NK-92 (cell line): ENCODE data around the gene ERGIC2.
"Not testable (repeated sequence)": the region's sequence is repeated elsewhere in the genome, so short reads cannot be mapped to it uniquely, and the experiment has no call there.

Source experiments
- DNase-seq: peaks from one replicate; lab custom pipeline; 2025; ENCODE audit not compliant: unreplicated experiment; lab: John Stamatoyannopoulos, UW

ERGIC2 gene, protein sequence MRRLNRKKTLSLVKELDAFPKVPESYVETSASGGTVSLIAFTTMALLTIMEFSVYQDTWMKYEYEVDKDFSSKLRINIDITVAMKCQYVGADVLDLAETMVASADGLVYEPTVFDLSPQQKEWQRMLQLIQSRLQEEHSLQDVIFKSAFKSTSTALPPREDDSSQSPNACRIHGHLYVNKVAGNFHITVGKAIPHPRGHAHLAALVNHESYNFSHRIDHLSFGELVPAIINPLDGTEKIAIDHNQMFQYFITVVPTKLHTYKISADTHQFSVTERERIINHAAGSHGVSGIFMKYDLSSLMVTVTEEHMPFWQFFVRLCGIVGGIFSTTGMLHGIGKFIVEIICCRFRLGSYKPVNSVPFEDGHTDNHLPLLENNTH

DNA sequence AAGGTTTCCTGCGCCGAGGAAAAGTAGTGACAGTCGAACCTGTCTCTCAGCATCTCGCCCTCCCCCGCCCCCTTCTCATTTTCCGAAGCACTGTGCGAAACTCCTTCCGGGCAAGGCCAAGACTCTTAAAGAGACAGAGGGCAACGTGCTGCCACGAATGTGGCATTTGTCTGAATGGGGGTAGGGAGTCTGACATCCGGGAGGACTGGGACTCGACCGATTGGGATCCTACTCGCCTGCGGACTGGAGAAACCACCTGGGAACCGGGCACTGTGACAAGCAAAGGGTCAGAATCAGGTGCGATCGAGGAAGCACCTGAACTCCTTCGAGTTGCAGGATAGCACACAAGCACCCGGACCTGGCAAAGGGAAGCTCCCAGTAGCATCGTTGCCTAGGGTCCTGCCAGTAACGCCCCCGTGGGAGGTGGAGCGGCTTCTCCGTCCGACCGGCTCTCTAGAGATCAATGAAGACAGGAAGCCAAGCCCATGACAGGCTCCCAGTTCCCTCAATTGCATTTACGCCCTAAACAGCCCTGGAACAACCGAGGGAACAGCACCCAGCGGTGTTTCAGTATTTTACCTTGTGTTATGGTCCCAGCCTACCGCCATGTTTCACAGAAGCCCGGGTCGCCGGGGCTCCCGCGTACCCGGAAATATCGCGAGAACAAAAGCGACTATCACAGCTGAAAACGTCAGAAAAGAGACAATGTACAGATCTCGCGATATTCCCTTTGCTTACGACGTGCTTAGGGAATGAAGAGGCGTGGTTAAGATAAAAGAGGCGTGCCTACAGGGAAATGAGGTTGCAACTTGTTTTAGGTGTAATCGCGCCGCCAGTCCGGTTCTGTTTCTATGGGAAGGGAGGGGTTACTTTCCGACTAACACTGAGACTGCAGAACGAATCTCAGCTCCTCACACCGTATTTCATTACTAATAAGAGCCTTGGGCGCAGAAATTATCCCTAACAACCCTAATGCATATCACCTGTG is at the start of gene ERGIC2:
Gene ERGIC2, minus strand, starts transcription at position 637 of the 988 bp plus-strand sequence. CDS start 9,539 bp downstream, outside the sequence.
- peak; percentile 73 for DNase-seq

DNA sequence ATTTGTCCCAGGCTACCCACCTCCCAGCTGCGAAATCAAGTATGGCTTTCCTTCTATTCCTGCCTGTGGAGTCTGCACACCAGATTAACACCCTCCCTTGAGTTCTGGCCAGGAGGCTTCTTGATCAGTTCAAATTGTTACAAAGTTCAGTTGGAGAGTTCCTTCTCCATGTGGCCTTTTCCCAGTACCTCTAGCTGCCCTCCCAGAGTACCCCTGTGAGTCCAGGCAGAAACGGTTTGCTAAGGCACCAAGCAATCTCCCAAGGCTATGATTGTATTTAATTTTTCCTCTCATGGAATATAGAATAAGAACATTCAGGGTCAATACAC is 49.7 kb upstream of the ERGIC2 start:
- no peak for DNase-seq

DNA sequence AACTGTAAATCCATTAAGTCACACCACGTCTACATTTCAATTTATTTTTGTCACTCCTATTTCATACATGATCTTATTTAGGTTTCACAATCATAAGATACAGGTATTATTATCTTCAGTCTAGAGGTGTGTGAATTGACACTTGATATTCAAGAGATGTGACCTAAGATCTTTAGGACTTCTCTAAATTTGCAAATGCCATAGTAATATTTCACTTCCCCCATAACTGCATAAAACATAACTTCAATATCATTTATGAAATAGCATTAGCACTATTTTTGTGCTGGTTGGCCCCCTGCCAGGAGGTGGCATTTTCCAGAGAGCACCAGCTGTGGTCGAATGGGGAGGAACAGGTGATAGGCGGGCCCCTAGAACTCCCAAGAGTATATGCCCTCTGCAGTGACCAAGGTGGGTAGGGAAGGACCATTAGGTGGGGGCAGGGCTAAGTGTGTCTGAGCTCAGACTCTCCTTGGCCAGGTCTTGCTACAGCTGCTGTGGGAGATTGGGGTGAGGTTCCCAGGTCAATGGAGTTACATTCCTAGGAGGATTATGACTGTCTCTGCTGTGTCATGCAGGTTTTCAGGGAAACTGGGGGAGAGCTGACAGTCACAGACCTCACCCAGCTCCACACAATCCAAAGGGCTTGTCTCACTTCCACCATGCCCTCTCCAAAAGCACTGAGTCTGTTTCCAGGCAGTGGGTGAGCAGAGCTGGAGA is 49.2 kb upstream of the ERGIC2 start:
- no peak for DNase-seq

DNA sequence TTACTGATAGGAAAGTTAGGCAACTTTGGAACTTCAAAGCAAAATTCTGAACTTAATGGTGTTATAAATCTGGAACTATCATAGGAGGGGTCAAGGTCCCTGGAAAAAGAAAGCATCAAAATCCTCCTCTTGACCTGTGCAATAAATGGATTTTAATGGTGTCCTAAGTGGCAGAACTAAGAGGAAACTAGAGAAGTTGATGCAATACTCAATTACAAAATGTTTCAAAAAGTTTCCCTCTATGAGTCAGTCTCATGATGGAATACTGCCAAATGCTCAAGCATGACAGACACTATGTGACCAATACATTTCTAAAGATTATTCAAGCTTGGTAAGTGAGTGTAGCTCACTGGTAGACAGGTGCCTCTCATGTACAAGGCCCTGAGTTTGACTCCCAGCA is 47.7 kb upstream of the ERGIC2 start:
- no peak for DNase-seq

DNA sequence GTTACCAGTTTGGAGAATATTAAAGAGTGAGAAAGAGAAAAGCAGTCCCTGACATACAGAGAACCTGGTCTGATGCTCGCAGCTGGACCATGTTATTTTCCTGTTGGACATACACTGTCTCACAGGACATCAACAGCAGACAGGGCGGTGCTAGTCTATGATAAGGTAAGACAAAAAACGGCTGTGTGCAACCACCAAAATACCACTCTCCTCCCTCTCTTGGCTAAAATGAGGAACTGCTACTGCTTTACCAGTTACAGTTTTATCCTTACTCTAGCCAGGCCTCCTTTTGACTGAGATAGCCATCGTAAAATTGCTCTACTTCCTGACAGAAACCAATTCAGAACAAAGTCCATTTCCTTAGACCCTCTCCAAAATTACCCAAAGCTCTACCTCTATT is 47.0 kb upstream of the ERGIC2 start:
- no peak for DNase-seq

DNA sequence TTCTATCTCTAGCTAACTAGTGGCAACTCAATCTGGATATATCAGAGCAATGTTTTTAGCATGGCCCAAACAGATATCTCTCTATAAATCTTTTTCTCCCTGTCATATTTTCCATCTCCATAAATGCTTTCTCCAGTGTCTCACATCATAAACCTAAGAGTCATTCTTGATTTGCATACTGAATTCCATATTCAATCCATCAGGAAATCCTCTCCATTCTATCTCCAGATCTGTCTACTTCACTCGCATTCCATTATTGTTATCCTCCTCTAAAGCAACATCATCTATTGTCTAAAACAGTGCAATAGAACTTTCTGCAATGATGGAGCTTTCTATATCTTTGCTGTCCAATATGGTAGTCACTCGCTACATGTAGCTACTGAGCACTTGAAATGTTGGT is 45.5 kb upstream of the ERGIC2 start:
- DNase-seq = no peak

DNA sequence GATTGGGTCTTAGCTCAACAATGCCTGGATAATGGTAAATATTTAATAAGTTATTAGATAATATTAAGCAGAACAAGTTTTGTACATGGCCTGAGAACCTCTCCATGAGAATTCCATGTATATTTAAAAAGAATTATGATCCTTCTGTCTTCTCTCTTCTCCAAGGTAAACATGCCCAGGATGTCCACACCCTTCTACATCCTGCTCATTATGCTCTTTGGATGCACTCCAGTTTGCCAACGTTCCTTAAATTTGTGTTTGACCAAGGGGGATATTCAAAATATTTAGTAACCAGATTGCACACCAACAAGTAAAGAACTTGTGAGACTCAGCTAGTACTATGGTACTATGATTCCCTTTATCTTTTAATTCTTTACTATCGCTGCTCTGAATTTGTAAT is 44.8 kb upstream of the ERGIC2 start:
- no peak for DNase-seq

DNA sequence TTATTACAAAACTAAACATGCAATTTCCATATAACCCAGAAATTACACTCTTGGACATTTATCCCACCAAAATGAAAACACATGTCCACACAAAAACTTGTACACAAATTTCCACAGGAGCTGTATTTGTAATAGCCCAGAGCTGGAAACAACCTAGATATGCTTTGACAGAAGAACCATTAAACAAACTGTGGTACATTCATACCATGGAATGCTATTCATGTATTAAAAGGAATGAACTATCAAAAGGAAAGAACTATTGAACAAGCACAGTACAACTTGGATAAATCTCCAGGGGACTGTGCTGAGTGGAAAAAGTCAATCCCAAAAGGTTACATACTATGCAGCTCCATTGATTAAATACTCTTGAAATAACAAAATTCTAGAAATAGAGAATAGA is 35.8 kb upstream of the ERGIC2 start:
- no peak for DNase-seq

DNA sequence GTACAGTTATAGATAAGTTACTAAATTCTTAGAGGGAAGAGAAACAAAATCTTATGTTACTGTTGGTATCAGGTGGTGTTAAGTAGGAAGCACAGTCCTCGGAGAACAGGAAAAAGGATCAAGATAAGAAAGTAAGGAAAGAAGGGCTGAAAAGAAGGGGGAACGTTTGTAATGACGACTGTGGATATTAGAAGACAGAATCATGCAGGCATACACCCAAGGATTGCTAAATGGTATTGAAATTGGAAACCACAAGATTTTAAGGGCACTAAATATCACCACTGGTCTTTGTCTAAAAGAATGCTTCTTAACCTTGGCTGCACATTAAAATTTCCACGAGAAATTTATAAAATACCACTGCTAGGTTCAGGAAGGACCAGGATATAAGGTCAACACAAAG is 34.1 kb upstream of the ERGIC2 start:
- DNase-seq = no peak

DNA sequence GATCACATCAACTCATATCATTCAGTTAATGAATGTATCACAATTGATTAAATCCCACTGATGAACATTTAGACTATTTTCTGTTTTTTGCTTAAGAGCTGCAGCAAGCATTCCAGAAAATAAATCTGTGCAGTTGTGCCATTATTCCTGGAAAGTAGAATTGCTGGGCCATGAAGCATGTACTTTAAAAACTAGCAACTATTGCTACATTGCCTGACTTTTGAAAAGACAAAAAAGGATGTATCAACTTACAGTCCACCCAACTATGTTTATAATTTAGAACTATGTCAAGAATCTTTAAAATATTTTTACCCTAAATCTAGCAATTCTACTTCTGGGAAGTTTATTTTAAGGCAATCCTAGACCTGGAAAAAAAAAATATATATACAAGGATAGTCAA is 33.4 kb upstream of the ERGIC2 start:
- DNase-seq = no peak

DNA sequence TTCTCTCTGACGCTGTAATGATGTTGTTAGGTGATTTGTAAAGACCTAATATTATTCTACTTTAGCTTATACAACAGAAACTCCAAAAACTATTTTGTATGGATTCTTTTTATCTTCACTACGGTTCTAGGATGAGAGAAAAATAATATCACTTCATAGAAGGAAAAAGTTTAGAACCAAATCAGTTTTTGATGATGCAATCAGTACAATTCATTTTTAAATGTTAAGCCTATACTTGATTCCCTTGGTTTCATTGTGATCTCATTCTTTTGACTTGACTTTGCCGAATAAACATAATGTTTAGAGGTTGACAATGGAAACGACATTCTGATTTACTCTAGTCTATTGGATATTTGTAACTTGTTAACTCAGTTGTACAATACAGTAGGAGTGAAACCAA is 24.6 kb upstream of the ERGIC2 start:
- no peak for DNase-seq

DNA sequence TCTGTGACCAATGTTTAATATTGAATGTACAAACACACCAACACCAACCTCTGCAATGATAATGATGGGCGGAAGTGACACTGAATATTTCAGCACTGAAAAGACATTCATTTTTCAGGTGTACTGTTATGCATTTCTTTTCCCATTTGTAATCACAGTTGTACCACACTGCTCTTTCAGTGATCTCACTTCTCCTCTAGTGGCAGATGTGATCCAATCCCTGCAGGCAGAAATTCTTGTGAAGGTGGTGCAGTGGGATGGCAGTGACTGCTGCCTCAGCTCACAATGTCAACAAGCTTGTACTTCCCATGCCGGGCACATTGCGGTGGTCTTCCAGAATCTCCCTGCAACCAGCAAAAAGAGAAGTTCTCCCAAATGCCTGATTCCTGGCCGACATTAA is 23.0 kb upstream of the ERGIC2 start:
- DNase-seq = no peak

DNA sequence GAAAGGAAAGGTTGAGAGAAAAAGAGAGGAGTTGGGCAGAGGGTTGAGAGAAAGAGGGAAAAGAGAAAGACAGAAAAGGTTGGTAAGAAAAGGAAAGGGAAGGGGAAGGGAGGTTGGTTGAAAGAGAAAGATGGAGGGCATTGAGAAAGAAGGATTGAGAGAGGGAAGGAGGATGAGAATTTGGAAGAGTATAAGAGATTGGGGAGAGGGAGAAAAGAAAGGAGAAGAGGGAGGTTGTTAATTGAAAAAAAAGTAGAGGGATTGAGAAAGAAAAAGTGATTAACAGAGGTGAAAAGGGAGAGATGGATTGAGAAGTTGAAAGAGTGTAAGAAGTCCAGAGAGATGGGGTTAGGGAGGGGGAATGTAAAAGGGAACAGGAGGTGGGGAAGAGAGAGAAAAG is 21.5 kb upstream of the ERGIC2 start:
- no peak for DNase-seq

DNA sequence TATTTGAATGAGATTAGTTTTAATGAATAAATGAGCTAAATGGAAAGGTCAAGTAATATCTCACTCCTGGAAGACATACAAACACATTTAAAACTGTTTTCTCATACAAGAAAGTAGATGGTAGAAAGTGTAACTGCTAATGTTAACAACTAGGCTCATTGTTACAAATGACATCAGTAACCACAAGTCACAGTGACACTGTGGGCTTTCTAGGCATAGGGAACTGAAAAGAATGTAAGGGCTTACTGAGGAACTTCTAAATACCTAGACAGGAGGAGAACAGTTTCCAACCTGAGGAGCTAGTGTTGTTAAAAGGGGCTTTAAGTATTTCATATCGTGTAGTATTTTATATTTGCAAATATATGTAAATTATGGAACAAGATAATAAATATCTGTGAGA is 17.5 kb upstream of the ERGIC2 start:
- DNase-seq = no peak

DNA sequence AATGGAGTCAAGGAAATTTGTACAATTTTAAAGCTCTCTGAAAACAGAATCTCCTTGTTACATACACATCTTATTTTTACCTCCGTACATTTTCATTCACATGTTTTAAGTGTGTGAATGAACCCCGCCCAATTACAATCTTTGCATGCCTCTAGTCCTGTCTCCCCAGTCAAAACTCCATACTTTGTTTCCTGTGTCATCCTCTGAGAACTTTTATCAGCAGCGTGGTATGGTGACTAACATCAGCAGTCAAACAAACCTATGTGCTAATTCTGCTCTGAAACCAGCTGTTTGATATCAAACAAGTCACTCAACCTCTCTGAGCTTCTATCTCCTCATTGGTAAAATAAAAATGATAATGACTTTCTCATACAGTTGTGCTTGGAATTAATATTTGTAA is 15.8 kb upstream of the ERGIC2 start:
- DNase-seq = no peak

DNA sequence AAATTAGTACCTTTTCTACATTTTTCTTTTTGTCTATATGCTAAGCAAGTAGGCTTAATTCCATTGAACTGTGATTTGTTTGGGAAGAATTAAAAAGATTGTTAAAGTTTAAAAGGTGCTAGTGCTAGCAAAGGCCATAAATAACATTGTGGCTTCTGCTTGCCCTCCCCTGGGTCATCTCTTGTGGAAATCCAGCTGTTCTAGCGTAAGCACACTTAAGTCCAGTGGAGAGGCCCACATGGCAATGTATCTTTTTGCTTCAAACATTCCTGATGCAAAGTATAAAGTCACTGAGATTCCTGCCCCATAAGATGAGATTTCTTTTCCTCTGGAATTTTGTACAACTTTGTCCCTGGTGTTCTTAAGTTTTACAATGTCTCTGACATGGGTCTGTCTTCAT is 14.4 kb upstream of the ERGIC2 start:
- DNase-seq = no peak

DNA sequence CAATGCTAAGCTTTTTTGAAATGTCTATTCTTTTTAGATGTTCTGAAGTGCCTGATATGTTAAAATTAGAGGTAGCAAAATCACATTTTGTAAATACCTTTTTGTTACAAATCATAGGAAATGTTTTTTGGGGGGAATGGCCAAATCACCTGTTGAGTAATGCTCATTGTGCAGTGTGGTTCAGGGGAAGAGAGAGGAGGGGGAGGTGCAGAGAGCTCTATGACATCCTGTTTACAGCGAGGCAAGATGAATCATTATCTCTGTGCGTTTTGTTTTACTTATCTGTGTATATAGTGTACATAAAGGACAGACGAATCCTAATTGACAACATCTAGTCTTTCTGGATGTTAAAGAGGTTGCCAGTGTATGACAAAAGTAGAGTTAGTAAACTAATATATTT is 9.4 kb upstream of the ERGIC2 start:
- DNase-seq = not testable (repeated sequence)

DNA sequence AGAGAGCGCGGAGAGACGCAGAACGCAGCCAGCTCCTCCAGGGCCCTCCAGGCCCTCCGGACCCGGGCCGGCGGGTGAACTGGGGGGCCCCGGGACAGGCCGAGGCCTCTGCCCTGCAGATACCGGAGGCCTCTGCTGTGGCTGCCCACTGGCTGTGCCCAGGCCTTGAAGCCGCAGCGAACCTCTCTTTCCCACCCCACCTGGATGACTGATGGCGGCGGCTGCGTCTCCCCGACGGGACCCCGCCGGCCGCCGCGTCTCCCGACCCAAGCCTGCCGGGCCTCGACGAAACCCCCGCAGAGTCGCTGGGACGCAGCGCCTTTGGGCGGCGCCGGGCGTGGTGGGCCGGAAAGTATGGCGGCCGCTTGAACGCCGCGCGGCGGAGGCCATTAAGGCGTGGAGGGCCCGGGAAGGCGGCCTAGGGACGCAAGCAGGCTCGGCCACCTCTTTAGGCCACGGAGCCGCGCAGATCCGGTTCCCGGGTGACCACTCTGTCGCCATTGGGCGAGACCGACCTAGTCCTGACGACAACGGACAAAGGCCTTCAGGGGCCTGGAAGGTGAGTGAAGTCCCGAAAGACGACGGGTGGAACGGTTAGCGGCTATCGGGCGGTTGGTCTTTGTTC is 8.4 kb upstream of the ERGIC2 start:
- DNase-seq = no peak

DNA sequence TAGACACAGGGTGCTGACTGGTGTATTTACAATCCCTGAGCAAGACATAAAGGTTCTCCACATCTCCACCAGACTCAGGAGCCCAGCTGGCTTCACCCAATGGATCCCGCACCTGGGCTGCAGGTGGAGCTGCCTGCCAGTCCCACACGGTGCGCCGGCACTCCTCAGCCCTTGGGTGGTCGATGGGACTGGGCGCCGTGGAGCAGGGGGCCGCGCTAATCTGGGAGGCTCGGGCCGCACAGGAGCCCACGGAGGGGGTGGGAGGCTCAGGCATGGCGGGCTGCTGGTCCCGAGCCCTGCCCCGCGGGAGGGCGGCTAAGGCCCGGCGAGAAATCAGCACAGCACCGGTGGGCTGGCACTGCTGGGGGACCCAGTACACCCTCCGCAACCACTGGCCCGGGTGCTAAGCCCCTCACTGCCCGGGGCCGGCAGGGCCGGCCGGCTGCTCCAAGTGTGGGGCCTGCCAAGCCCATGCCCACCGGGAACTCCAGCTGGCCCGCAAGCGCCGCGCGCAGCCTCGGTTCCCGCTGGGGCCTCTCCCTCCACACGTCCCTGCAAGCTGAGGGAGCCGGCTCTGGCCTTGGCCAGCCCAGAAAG is 5.2 kb upstream of the ERGIC2 start:
- not testable (repeated sequence) for DNase-seq

DNA sequence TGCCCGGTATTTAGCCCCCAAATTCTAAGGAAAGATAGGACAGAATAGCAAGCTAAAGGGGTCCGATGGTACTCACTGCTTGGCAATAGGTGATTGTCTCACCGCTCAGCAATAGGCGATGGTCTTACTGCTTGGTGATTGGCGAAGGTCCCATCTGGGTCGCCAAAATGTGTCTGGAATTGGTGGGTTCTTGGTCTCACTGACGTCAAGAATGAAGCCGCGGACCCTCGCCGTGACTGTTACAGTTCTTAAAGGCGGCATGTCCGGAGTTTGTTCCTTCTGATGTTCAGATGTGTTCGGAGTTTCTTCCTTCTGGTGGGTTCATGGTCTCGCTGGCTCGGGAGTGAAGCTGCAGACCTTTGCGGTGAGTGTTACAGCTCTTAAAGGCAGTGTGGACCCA is 4.2 kb upstream of the ERGIC2 start:
- not testable (repeated sequence) for DNase-seq

DNA sequence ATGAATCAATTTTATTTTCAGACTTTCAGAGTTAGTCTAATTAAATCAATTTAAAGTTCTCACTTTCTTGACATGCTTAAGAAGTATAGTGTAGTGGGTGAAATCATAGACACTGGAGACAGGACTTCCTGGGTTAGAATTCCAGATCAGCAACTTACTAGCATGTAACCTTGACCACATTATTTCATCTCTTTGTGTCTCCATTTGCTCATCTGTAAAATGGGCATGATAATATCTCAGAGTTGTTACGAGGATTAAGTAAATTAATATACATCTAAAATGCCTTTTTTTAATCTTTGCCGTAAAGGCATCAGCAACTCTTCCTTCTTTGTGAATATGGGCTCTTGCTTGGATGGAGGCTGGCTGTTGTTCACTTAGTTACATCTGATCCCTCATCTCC is 1.3 kb upstream of the ERGIC2 start:
- DNase-seq = no peak
